ENCODE measurements around the gene PKP2.
A peak's percentile ranks its signal among the peaks of the same experiment; 100 is the strongest.

PKP2 gene

GRCh38 chr12:32896432-32897280 lies at the start of gene PKP2:
Gene PKP2, minus strand, starts transcription at chr12:32896777. Its CDS starts 46 bp downstream, at chr12:32896731.
- Histone ChIP-seq H3K4me1 (peaks cover 0 to 17% (median 12%) of the 10 kb centered on the region in 4 donors), H3K27me3 (peaks cover 0 to 37% of the 10 kb centered on the region in 2 donors), H3K9me3 (no peaks in the 10 kb centered on the region), H3K36me3 (no peaks in the 10 kb centered on the region), H3K27ac (no peak within 1 kb of the TSS), H3K4me3 (peak within 1 kb of the TSS; percentile 44 to 55)
- no peak for TF ChIP-seq CTCF (IDR thresholded peaks at IDR 0.05)
- intact Hi-C loops (cut with DNase I; ENCODE audit: low total_unique reads) = no loop called here
- no peak for DNase-seq

GRCh38 chr12:32944195-32944594 lies 47.6 kb upstream of the PKP2 start:
- intact Hi-C loops (cut with DNase I; ENCODE audit: low total_unique reads) = no loop called here
- Histone ChIP-seq H3K4me3 (no peak overlapping the region), H3K27me3 (no peaks in the 10 kb centered on the region), H3K9me3 (no peaks in the 10 kb centered on the region), H3K36me3 (no peaks in the 10 kb centered on the region), H3K27ac (no peak overlapping the region), H3K4me1 (no peaks in the 10 kb centered on the region)
- DNase-seq = no peak
- no peak for TF ChIP-seq CTCF (IDR thresholded peaks at IDR 0.05)

GRCh38 chr12:32939801-32940200 lies 43.2 kb upstream of the PKP2 start:
- H3K4me3 ChIP-seq = no peak overlapping the region
- no peaks in the 10 kb centered on the region for H3K27me3 ChIP-seq
- H3K36me3 ChIP-seq = no peaks in the 10 kb centered on the region
- intact Hi-C loops (cut with DNase I; ENCODE audit: low total_unique reads) = no loop called here
- DNase-seq = no peak
- H3K9me3 ChIP-seq = no peaks in the 10 kb centered on the region
- H3K27ac ChIP-seq = no peak overlapping the region
- no peaks in the 10 kb centered on the region for H3K4me1 ChIP-seq
- TF ChIP-seq CTCF (IDR thresholded peaks at IDR 0.05) = no peak

- TF ChIP-seq CTCF (IDR thresholded peaks at IDR 0.05) = no peak
- Histone ChIP-seq H3K4me3 (no peak overlapping the region), H3K36me3 (no peaks in the 10 kb centered on the region), H3K9me3 (no peaks in the 10 kb centered on the region), H3K27ac (no peak overlapping the region), H3K4me1 (no peaks in the 10 kb centered on the region), H3K27me3 (no peaks in the 10 kb centered on the region)
- DNase-seq = no peak
- intact Hi-C loops (cut with DNase I; ENCODE audit: low total_unique reads) = no loop called here
Observed at GRCh38 chr12:32926963-32927362, 30.4 kb upstream of the PKP2 start.

- no peak for DNase-seq
- H3K36me3 ChIP-seq = no peaks in the 10 kb centered on the region
- no peaks in the 10 kb centered on the region for H3K4me1 ChIP-seq
- H3K9me3 ChIP-seq = no peaks in the 10 kb centered on the region
- H3K27me3 ChIP-seq = no peaks in the 10 kb centered on the region
- no peak for TF ChIP-seq CTCF (IDR thresholded peaks at IDR 0.05)
- intact Hi-C loops (cut with DNase I; ENCODE audit: low total_unique reads) = no loop called here
- H3K27ac ChIP-seq = no peak overlapping the region
- H3K4me3 ChIP-seq = no peak overlapping the region
Observed at GRCh38 chr12:32926356-32926755, 29.8 kb upstream of the PKP2 start.

Measured in tibial artery (tissue), 4 donors.